Measurements from ENCODE around the gene RBM33. TPM values are rescaled to one million over a fixed set of nuclear protein-coding genes. Genes with fewer than 3 reads are reported as not detected.

Gene RBM33
- polyA plus RNA-seq, 1 donor: 44.2 TPM

GRCh38 chr7:155660059-155660757 lies 15.7 kb downstream of the RBM33 start:
- DNase-seq: no peak

GRCh38 chr7:155660758-155661093 lies 16.3 kb downstream of the RBM33 start:
- no peak for DNase-seq

- no peak for DNase-seq
Measured at GRCh38 chr7:155662343-155663043, 18.0 kb downstream of the RBM33 start.

GRCh38 chr7:155663937-155664336 lies 19.5 kb downstream of the RBM33 start:
- DNase-seq: no peak

- no peak for DNase-seq
Measured at GRCh38 chr7:155665079-155665956, 20.9 kb downstream of the RBM33 start.

GRCh38 chr7:155665957-155666287 lies 21.5 kb downstream of the RBM33 start:
- DNase-seq: no peak

GRCh38 chr7:155667241-155667829 lies 22.9 kb downstream of the RBM33 start:
- no peak for DNase-seq

GRCh38 chr7:155669717-155670505 lies 25.4 kb downstream of the RBM33 start:
- no peak for DNase-seq

GRCh38 chr7:155670521-155670920 lies 26.1 kb downstream of the RBM33 start:
- no peak for DNase-seq

- peak; percentile 12 for DNase-seq
Measured at GRCh38 chr7:155674556-155674955, 30.1 kb downstream of the RBM33 start.

GRCh38 chr7:155676052-155676451 lies 31.6 kb downstream of the RBM33 start:
- DNase-seq: no peak

GRCh38 chr7:155677688-155678087 lies 33.2 kb downstream of the RBM33 start:
- no peak for DNase-seq

GRCh38 chr7:155680124-155680523 lies 35.7 kb downstream of the RBM33 start:
- DNase-seq: no peak

GRCh38 chr7:155680864-155681263 lies 36.4 kb downstream of the RBM33 start:
- no peak for DNase-seq

- DNase-seq: no peak
Measured at GRCh38 chr7:155681663-155682062, 37.2 kb downstream of the RBM33 start.

- no peak for DNase-seq
Measured at GRCh38 chr7:155682484-155682883, 38.0 kb downstream of the RBM33 start.

GRCh38 chr7:155683098-155683497 lies 38.6 kb downstream of the RBM33 start:
- no peak for DNase-seq

- no peak for DNase-seq
Measured at GRCh38 chr7:155683714-155684113, 39.3 kb downstream of the RBM33 start.

GRCh38 chr7:155684543-155684942 lies 40.1 kb downstream of the RBM33 start:
- DNase-seq: no peak

- no peak for DNase-seq
Measured at GRCh38 chr7:155685070-155685790, 40.8 kb downstream of the RBM33 start.

- DNase-seq: no peak
Measured at GRCh38 chr7:155685791-155686160, 41.3 kb downstream of the RBM33 start.

Measured in left kidney (tissue), 2 donors.